MCF 10A (cell line): ENCODE data around the gene BTBD1. TPM values are rescaled to one million over a fixed set of nuclear protein-coding genes. Genes with fewer than 3 reads are reported as not detected.
"Not testable (repeated sequence)": the region's sequence is repeated elsewhere in the genome, so short reads cannot be mapped to it uniquely, and the experiment has no call there.

Experiments
- BruUV-seq: library from RNA; stranded (reverse); fragments of 400-500 nt; replicated peaks from 2 replicates; lab custom pipeline; 2021; lab: Mats Ljungman, UMichigan
- CTCF ChIA-PET: fragments of 300-600 bp; sonication (Branson Sonifier 250); formaldehyde crosslinking; extraction: SDS; loops from one replicate; lab custom pipeline; 2021; ENCODE audit warnings: antibody characterized with exemption, inconsistent platforms; lab: Yijun Ruan, JAX
- POLR2A ChIA-PET: fragments of 300-600, 350-650 bp; sonication (Branson Sonifier 250); formaldehyde crosslinking; extraction: SDS; loops from one replicate; lab custom pipeline; 2020; ENCODE audit warnings: antibody characterized with exemption, inconsistent platforms; lab: Yijun Ruan, JAX
- DNase-seq: peaks from one replicate; pipeline ENCODE4 v3.0.0-alpha.2; 2018; ENCODE audit not compliant: unreplicated experiment
- H3K27ac Mint-ChIP-seq: one replicate; pipeline ENCODE4 v1.8.0; 2022; ENCODE audit warnings: mild to moderate bottlenecking, low read depth, mixed read lengths; ENCODE audit not compliant: unreplicated experiment
- H3K27me3 Mint-ChIP-seq: one replicate; pipeline ENCODE4 v1.8.0; 2022; ENCODE audit warnings: mixed read lengths; ENCODE audit not compliant: insufficient read depth, unreplicated experiment
- H3K36me3 Mint-ChIP-seq: one replicate; pipeline ENCODE4 v1.8.0; 2022; ENCODE audit warnings: mild to moderate bottlenecking, moderate library complexity, mixed read lengths; ENCODE audit not compliant: insufficient read depth, unreplicated experiment
- H3K4me1 Mint-ChIP-seq: one replicate; pipeline ENCODE4 v1.8.0; 2022; ENCODE audit warnings: mixed read lengths; ENCODE audit not compliant: insufficient read depth, unreplicated experiment
- H3K4me3 Mint-ChIP-seq: one replicate; pipeline ENCODE4 v1.8.0; 2022; ENCODE audit warnings: mild to moderate bottlenecking, moderate library complexity, mixed read lengths; ENCODE audit not compliant: unreplicated experiment
- H3K9me3 Mint-ChIP-seq: one replicate; pipeline ENCODE4 v1.8.0; 2022; ENCODE audit warnings: mixed read lengths; ENCODE audit not compliant: unreplicated experiment
- CTCF ChIP-seq: fragments of 200-600 bp; IDR thresholded peaks from one replicate; pipeline ENCODE4 v1.8.0; 2022; ENCODE audit warnings: antibody characterized with exemption, mild to moderate bottlenecking; ENCODE audit not compliant: unreplicated experiment
- intact Hi-C: fragments of 100-400 bp; cut with micrococcal nuclease; formaldehyde crosslinking; loops from 2 replicates; pipeline ENCODE4 v1.14.1; 2022
- total RNA-seq: library from RNA; stranded (reverse); gene quantifications from 2 replicates; pipeline ENCODE4 v1.2.3, GENCODE V29; 2022

The BTBD1 gene
- total RNA-seq, 1 experiment from 2014 or later: 57.0 TPM

GRCh38 chr15:83088876-83089275 lies 21.8 kb upstream of the BTBD1 start:
- H3K4me1 Mint-ChIP-seq: no peaks in the 10 kb centered on the region
- peaks cover 14% of the 10 kb centered on the region for H3K27me3 Mint-ChIP-seq
- intact Hi-C loops: no loop called here
- CTCF ChIA-PET: interaction anchor here (0.6 kb wide), 1 partner anchor 130 kb away, joined by 3 read pairs; no protein-coding TSS in a partner anchor
- no peak overlapping the region for H3K4me3 Mint-ChIP-seq
- H3K9me3 Mint-ChIP-seq: no peaks in the 10 kb centered on the region
- no peak for DNase-seq
- no peaks in the 10 kb centered on the region for H3K36me3 Mint-ChIP-seq
- no TSS peak for BruUV-seq
- no peak for TF ChIP-seq CTCF
- no peak overlapping the region for H3K27ac Mint-ChIP-seq
- POLR2A ChIA-PET: interaction anchor here (0.6 kb wide), 1 partner anchor 86 kb away, joined by 3 read pairs; no protein-coding TSS in a partner anchor

GRCh38 chr15:83087576-83087975 lies 20.5 kb upstream of the BTBD1 start:
- Mint-ChIP-seq H3K9me3 (no peaks in the 10 kb centered on the region), H3K27ac (no peak overlapping the region), H3K36me3 (no peaks in the 10 kb centered on the region), H3K4me1 (no peaks in the 10 kb centered on the region), H3K4me3 (no peak overlapping the region), H3K27me3 (peaks cover 15% of the 10 kb centered on the region)
- ChIA-PET POLR2A (no interaction called here), CTCF (no interaction called here)
- no TSS peak for BruUV-seq
- intact Hi-C loops: no loop called here
- no peak for DNase-seq
- TF ChIP-seq CTCF: no peak

- peaks cover 31% of the 10 kb centered on the region for H3K27me3 Mint-ChIP-seq
- intact Hi-C loops, H3K4me3 Mint-ChIP-seq, DNase-seq, H3K36me3 Mint-ChIP-seq, POLR2A ChIA-PET, BruUV-seq, CTCF ChIA-PET, H3K27ac Mint-ChIP-seq, H3K9me3 Mint-ChIP-seq, H3K4me1 Mint-ChIP-seq: not testable (repeated sequence)
Measured at GRCh38 chr15:83085864-83086552, 19.0 kb upstream of the BTBD1 start.

- BruUV-seq, H3K4me1 Mint-ChIP-seq, DNase-seq, H3K36me3 Mint-ChIP-seq, H3K4me3 Mint-ChIP-seq, H3K9me3 Mint-ChIP-seq, CTCF ChIA-PET, H3K27ac Mint-ChIP-seq, intact Hi-C loops, POLR2A ChIA-PET: not testable (repeated sequence)
- H3K27me3 Mint-ChIP-seq: peaks cover 37% of the 10 kb centered on the region
Measured at GRCh38 chr15:83085461-83085860, 18.4 kb upstream of the BTBD1 start.

GRCh38 chr15:83082730-83083386 lies 15.8 kb upstream of the BTBD1 start:
- Mint-ChIP-seq H3K27ac (no peak overlapping the region), H3K36me3 (no peaks in the 10 kb centered on the region), H3K4me3 (no peak overlapping the region), H3K9me3 (no peaks in the 10 kb centered on the region), H3K4me1 (no peaks in the 10 kb centered on the region), H3K27me3 (peaks cover 50% of the 10 kb centered on the region)
- DNase-seq: no peak
- no peak for TF ChIP-seq CTCF
- POLR2A ChIA-PET: interaction anchor here (0.5 kb wide), 1 partner anchor 138 kb away, joined by 3 read pairs; no protein-coding TSS in a partner anchor
- intact Hi-C loops: no loop called here
- CTCF ChIA-PET: interaction anchor here (0.7 kb wide), 1 partner anchor 12 kb away, joined by 3 read pairs; no protein-coding TSS in a partner anchor
- no TSS peak for BruUV-seq
